HCT116 (cell line): ENCODE results near the gene ZNF777. TPM values are rescaled to one million over a fixed set of nuclear protein-coding genes. Genes with fewer than 3 reads are reported as not detected.

ENCODE experiments used
- ATAC-seq: fragments of 200-7000 bp; cut with Tn5 transposase; 2 replicates; pipeline ENCODE4 v1.9.1; 2020; ENCODE audit warnings: mild to moderate bottlenecking, moderate library complexity
- BruUV-seq: library from RNA; stranded (reverse); fragments of 400-500 nt; replicated peaks from 2 replicates; lab custom pipeline; 2021; lab: Mats Ljungman, UMichigan
- CTCF ChIA-PET: fragments of 300-600 bp; sonication (Branson Sonifier 250); formaldehyde crosslinking; loops from one replicate; lab custom pipeline; 2021; ENCODE audit warnings: antibody characterized with exemption; lab: Charles Lee
- POLR2A ChIA-PET: fragments of 300-600, 350-600 bp; sonication (Branson Sonifier 250); formaldehyde crosslinking; loops from one replicate; lab custom pipeline; 2021; ENCODE audit warnings: antibody characterized with exemption; lab: Charles Lee
- RAD21 ChIA-PET, 2 experiments: fragments of 300-600 bp; sonication (Branson Sonifier 250); formaldehyde crosslinking; loops; one replicate each; lab custom pipeline; 2023; ENCODE audit warnings: low total read pairs in 2 of 2; ENCODE audit not compliant: uncharacterized antibody in 2 of 2, unreplicated experiment in 2 of 2, low non-redundant PET in 1 of 2; lab: Charles Lee
- DNase-seq: peaks from one replicate; pipeline ENCODE4 v3.0.0-alpha.2; 2010; ENCODE audit warnings: low read depth, low spot score
- H2AFZ ChIP-seq: fragments of 200-600 bp; shearing (Covaris generic), sonication (generic); 2 replicates; pipeline ENCODE4 v1.6.1; 2017; ENCODE audit warnings: low read depth, mixed run types, mixed read lengths, antibody characterized with exemption, low read length; ENCODE audit not compliant: poor library complexity, severe bottlenecking
- H3K27ac ChIP-seq: 2 replicates; pipeline ENCODE4 v1.5.1; 2012; ENCODE audit warnings: low read depth, low read length
- H3K27me3 ChIP-seq: fragments of 200-600 bp; sonication (generic); 2 replicates; pipeline ENCODE4 v1.6.1; 2016; ENCODE audit warnings: mixed run types, low read length, mixed read lengths; ENCODE audit not compliant: insufficient read depth
- H3K36me3 ChIP-seq, 2 experiments: fragments of 200-500 bp in 1 of 2; fragments of 200-600 bp in 1 of 2; sonication (Bioruptor generic) in 1 of 2; sonication (generic) in 1 of 2; 2 replicates each; pipeline versions ENCODE4 v1.5.1 to v1.6.1; 2014 to 2016; ENCODE audit warnings: low read length in 2 of 2, inconsistent platforms in 1 of 2, mixed read lengths in 1 of 2, mixed run types in 1 of 2; ENCODE audit not compliant: insufficient read depth in 2 of 2, control insufficient read depth in 1 of 2
- H3K4me1 ChIP-seq, 2 experiments: fragments of 200-600 bp in 1 of 2; sonication (generic) in 1 of 2; 2 replicates each; pipeline versions ENCODE4 v1.5.1 to v1.6.1; 2012 to 2017; ENCODE audit warnings: low read length in 2 of 2, inconsistent platforms in 1 of 2, mild to moderate bottlenecking in 1 of 2, mixed read lengths in 1 of 2, mixed run types in 1 of 2, moderate library complexity in 1 of 2; ENCODE audit not compliant: insufficient read depth in 2 of 2, control insufficient read depth in 1 of 2
- H3K4me2 ChIP-seq: fragments of 200-600 bp; sonication (generic); 2 replicates; pipeline ENCODE4 v1.6.1; 2017; ENCODE audit warnings: mixed run types, low read length, mixed read lengths
- H3K4me3 ChIP-seq, 2 experiments: fragments of 200-600 bp in 1 of 2; sonication (generic) in 1 of 2; replicated peaks in 1 of 2; 2 replicates each; pipeline ENCODE4 v1.5.1; 2011 to 2016; ENCODE audit warnings: low read length in 2 of 2, control low read depth in 1 of 2, low read depth in 1 of 2, mild to moderate bottlenecking in 1 of 2, mixed read lengths in 1 of 2, mixed run types in 1 of 2
- H3K79me2 ChIP-seq: fragments of 200-600 bp; sonication (generic); 2 replicates; pipeline ENCODE4 v1.6.1; 2017; ENCODE audit warnings: mild to moderate bottlenecking, mixed run types, low read length, moderate library complexity, mixed read lengths; ENCODE audit not compliant: insufficient read depth
- H3K9ac ChIP-seq: fragments of 200-600 bp; sonication (generic); 2 replicates; pipeline ENCODE4 v1.6.1; 2016; ENCODE audit warnings: low read length, mixed read lengths
- H3K9me2 ChIP-seq: fragments of 200-600 bp; sonication (generic), shearing (Covaris generic); 2 replicates; pipeline ENCODE4 v1.6.1; 2017; ENCODE audit warnings: mixed run types, mild to moderate bottlenecking, moderate library complexity; ENCODE audit not compliant: insufficient read depth
- H3K9me3 ChIP-seq, 2 experiments: fragments of 200-500 bp in 1 of 2; fragments of 200-600 bp in 1 of 2; sonication (Bioruptor generic) in 1 of 2; sonication (generic) in 1 of 2; 2 replicates each; pipeline ENCODE4 v1.6.1; 2014 to 2017; ENCODE audit warnings: low read length in 2 of 2, mixed read lengths in 2 of 2, inconsistent platforms in 1 of 2, low read depth in 1 of 2, mild to moderate bottlenecking in 1 of 2, mixed run types in 1 of 2, moderate library complexity in 1 of 2; ENCODE audit not compliant: control insufficient read depth in 1 of 2, insufficient read depth in 1 of 2
- H4K20me1 ChIP-seq: fragments of 200-600 bp; sonication (generic), shearing (Covaris generic); 2 replicates; pipeline ENCODE4 v1.6.1; 2017; ENCODE audit warnings: mixed run types, mild to moderate bottlenecking, moderate library complexity; ENCODE audit not compliant: insufficient read depth
- CEBPB ChIP-seq: IDR thresholded peaks from 2 replicates; pipeline ENCODE4 v1.6.1; 2012; ENCODE audit warnings: low read depth
- POLR2A ChIP-seq: IDR thresholded peaks from 2 replicates; pipeline ENCODE4 v1.7.0; 2011; ENCODE audit warnings: borderline replicate concordance; ENCODE audit not compliant: insufficient read depth, insufficient read length; ENCODE audit errors: extremely low read depth
- SRF ChIP-seq: IDR thresholded peaks from 2 replicates; pipeline ENCODE4 v1.6.1; 2012; ENCODE audit warnings: low read depth
- ZBTB33 ChIP-seq: IDR thresholded peaks from 2 replicates; pipeline ENCODE4 v1.6.1; 2011; ENCODE audit warnings: mild to moderate bottlenecking, low read length, moderate library complexity; ENCODE audit not compliant: insufficient replicate concordance; ENCODE audit errors: extremely low read depth
- ZNF274 ChIP-seq: fragments of 200-500 bp; sonication (Bioruptor generic); IDR thresholded peaks from 2 replicates; pipeline ENCODE4 v1.6.1; 2014; ENCODE audit warnings: mild to moderate bottlenecking, low read depth, low read length, inconsistent platforms
- intact Hi-C: fragments of 100-400 bp; cut with micrococcal nuclease; formaldehyde crosslinking; loops from 2 replicates; pipeline ENCODE4 v1.10.0; 2022
- total RNA-seq: library from RNA; stranded (reverse); gene quantifications from one replicate; pipeline ENCODE4 v1.2.1, GENCODE V29; 2021; ENCODE audit not compliant: unreplicated experiment

The ZNF777 gene
- total RNA-seq, 1 experiment from 2014 or later = 15.6 TPM

GRCh38 chr7:149467321-149467859, 6.5 kb upstream of the ZNF777 start (continued):
- TF ChIP-seq ZBTB33 (no peak), SRF (no peak), CEBPB (no peak)

GRCh38 chr7:149466364-149466763, 5.5 kb upstream of the ZNF777 start:
- no peak for ATAC-seq
- no TSS peak for BruUV-seq
- TF ChIP-seq POLR2A (no peak), ZNF274 (no peak)
- Histone ChIP-seq H3K27me3 (no peaks in the 10 kb centered on the region), H3K27ac (no peak overlapping the region), H3K4me1 (peaks cover 2 to 7% of the 10 kb centered on the region in 2 experiments; a peak in 2 of 4 replicates), H2AFZ (no peak overlapping the region), H3K79me2 (no peaks in the 10 kb centered on the region), H3K4me3 (no peak overlapping the region), H3K9me3 (peaks cover 0 to 3% of the 10 kb centered on the region in 2 experiments; a peak in 1 of 4 replicates), H3K9me2 (no peaks in the 10 kb centered on the region), H3K36me3 (no peaks in the 10 kb centered on the region), H3K9ac (no peak overlapping the region), H3K4me2 (no peak overlapping the region), H4K20me1 (no peaks in the 10 kb centered on the region)
- ChIA-PET POLR2A (no interaction called here), RAD21 (no interaction called here), CTCF (no interaction called here)
- DNase-seq = no peak
- intact Hi-C loops = no loop called here
